DOHH2 (cell line): ENCODE results near the gene AMTN.

Experiments used
- EZH2phosphoT487 ChIP-seq: fragments of 200-600 bp; sonication (generic); IDR thresholded peaks from 2 replicates; pipeline ENCODE4 v1.6.1; 2017; ENCODE audit warnings: borderline replicate concordance, mild to moderate bottlenecking, antibody characterized with exemption, low read length, moderate library complexity, mixed read lengths
- TF ChIP-seq, protein P1 (sequence below): fragments of 200-600 bp; sonication (generic); IDR thresholded peaks from one replicate; pipeline ENCODE4 v1.5.1; 2014; ENCODE audit warnings: antibody characterized with exemption, mild to moderate bottlenecking, low read depth, low read length; ENCODE audit not compliant: poor library complexity, severe bottlenecking

DNA sequence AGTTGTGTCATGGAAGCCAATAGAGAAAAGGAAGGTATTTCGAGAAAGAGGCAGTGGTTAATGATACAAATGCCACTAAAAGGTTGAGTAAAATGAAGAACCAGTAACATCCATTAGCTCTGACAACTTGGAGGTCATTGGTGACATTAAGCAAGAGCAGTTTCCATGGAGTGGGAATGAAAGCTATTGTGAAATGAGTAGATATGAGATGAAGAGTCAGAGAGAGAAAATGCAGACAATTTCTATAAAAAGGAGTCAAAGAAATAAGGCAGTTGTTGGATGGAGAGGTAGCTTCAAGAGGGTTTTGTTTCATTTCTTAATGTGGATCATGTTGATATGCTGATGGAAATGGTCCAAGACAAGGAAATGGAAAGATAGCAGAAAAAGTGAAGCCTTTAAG, 9.6 kb upstream of the AMTN start:
- TF ChIP-seq, protein P1, sequence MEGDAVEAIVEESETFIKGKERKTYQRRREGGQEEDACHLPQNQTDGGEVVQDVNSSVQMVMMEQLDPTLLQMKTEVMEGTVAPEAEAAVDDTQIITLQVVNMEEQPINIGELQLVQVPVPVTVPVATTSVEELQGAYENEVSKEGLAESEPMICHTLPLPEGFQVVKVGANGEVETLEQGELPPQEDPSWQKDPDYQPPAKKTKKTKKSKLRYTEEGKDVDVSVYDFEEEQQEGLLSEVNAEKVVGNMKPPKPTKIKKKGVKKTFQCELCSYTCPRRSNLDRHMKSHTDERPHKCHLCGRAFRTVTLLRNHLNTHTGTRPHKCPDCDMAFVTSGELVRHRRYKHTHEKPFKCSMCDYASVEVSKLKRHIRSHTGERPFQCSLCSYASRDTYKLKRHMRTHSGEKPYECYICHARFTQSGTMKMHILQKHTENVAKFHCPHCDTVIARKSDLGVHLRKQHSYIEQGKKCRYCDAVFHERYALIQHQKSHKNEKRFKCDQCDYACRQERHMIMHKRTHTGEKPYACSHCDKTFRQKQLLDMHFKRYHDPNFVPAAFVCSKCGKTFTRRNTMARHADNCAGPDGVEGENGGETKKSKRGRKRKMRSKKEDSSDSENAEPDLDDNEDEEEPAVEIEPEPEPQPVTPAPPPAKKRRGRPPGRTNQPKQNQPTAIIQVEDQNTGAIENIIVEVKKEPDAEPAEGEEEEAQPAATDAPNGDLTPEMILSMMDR = no peak
- TF ChIP-seq EZH2phosphoT487 = no peak
